HEK293 (cell line): ENCODE measurements around the gene GMEB2.

ENCODE experiments used
- SALL2 ChIP-seq: fragments of 450-650 bp; formaldehyde crosslinking; IDR thresholded peaks from 2 replicates; pipeline ENCODE4 v1.5.0; 2017; ENCODE audit warnings: missing biosample characterization, mild to moderate bottlenecking, missing genetic modification characterization, borderline replicate concordance
- ZBTB26 ChIP-seq: fragments of 450-650 bp; formaldehyde crosslinking; optimal IDR thresholded peaks from 2 replicates; pipeline ENCODE3; 2016; ENCODE audit warnings: missing biosample characterization, mild to moderate bottlenecking, missing genetic modification characterization
- ZNF114 ChIP-seq: fragments of 450-650 bp; formaldehyde crosslinking; IDR thresholded peaks from 2 replicates; pipeline ENCODE4 v1.5.0; 2017; ENCODE audit warnings: missing biosample characterization, missing genetic modification characterization
- ZNF174 ChIP-seq: fragments of 450-650 bp; formaldehyde crosslinking; IDR thresholded peaks from 2 replicates; pipeline ENCODE4 v1.5.0; 2017; ENCODE audit warnings: missing biosample characterization, mild to moderate bottlenecking, missing genetic modification characterization
- ZNF785 ChIP-seq: fragments of 450-650 bp; formaldehyde crosslinking; IDR thresholded peaks from 2 replicates; pipeline ENCODE4 v1.5.1; 2016; ENCODE audit warnings: missing biosample characterization, missing genetic modification characterization
- ZNF837 ChIP-seq: fragments of 450-650 bp; formaldehyde crosslinking; IDR thresholded peaks from 2 replicates; pipeline ENCODE4 v1.5.1; 2016; ENCODE audit warnings: missing biosample characterization, missing genetic modification characterization
- TF ChIP-seq, protein P1 (sequence below): fragments of 450-650 bp; formaldehyde crosslinking; IDR thresholded peaks from 2 replicates; pipeline ENCODE4 v1.5.1; 2016; ENCODE audit warnings: missing biosample characterization, missing genetic modification characterization
- TF ChIP-seq, protein P2 (sequence below): fragments of 450-650 bp; formaldehyde crosslinking; conservative IDR thresholded peaks from 2 replicates; pipeline ENCODE4 v1.5.1; 2016; ENCODE audit warnings: low read depth, missing biosample characterization, missing genetic modification characterization
- TF ChIP-seq, protein P3 (sequence below): fragments of 450-650 bp; formaldehyde crosslinking; IDR thresholded peaks from 2 replicates; pipeline ENCODE4 v1.5.1; 2016; ENCODE audit warnings: missing biosample characterization, missing genetic modification characterization

GRCh38 chr20:63594043-63594561 lies 32.8 kb downstream of the GMEB2 start:
- no peak for TF ChIP-seq ZNF837 (tag by site-specific recombination)
- no peak for TF ChIP-seq SALL2 (tag by site-specific recombination)
- TF ChIP-seq ZNF114: no peak
- TF ChIP-seq ZBTB26 (tag by site-specific recombination): no peak
- TF ChIP-seq, protein P1, sequence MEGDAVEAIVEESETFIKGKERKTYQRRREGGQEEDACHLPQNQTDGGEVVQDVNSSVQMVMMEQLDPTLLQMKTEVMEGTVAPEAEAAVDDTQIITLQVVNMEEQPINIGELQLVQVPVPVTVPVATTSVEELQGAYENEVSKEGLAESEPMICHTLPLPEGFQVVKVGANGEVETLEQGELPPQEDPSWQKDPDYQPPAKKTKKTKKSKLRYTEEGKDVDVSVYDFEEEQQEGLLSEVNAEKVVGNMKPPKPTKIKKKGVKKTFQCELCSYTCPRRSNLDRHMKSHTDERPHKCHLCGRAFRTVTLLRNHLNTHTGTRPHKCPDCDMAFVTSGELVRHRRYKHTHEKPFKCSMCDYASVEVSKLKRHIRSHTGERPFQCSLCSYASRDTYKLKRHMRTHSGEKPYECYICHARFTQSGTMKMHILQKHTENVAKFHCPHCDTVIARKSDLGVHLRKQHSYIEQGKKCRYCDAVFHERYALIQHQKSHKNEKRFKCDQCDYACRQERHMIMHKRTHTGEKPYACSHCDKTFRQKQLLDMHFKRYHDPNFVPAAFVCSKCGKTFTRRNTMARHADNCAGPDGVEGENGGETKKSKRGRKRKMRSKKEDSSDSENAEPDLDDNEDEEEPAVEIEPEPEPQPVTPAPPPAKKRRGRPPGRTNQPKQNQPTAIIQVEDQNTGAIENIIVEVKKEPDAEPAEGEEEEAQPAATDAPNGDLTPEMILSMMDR: no peak
- no peak for TF ChIP-seq ZNF785 (tag by site-specific recombination)
- no peak for TF ChIP-seq ZNF174
- TF ChIP-seq, protein P2, sequence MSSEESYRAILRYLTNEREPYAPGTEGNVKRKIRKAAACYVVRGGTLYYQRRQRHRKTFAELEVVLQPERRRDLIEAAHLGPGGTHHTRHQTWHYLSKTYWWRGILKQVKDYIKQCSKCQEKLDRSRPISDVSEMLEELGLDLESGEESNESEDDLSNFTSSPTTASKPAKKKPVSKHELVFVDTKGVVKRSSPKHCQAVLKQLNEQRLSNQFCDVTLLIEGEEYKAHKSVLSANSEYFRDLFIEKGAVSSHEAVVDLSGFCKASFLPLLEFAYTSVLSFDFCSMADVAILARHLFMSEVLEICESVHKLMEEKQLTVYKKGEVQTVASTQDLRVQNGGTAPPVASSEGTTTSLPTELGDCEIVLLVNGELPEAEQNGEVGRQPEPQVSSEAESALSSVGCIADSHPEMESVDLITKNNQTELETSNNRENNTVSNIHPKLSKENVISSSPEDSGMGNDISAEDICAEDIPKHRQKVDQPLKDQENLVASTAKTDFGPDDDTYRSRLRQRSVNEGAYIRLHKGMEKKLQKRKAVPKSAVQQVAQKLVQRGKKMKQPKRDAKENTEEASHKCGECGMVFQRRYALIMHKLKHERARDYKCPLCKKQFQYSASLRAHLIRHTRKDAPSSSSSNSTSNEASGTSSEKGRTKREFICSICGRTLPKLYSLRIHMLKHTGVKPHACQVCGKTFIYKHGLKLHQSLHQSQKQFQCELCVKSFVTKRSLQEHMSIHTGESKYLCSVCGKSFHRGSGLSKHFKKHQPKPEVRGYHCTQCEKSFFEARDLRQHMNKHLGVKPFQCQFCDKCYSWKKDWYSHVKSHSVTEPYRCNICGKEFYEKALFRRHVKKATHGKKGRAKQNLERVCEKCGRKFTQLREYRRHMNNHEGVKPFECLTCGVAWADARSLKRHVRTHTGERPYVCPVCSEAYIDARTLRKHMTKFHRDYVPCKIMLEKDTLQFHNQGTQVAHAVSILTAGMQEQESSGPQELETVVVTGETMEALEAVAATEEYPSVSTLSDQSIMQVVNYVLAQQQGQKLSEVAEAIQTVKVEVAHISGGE: no peak
- TF ChIP-seq, protein P3, sequence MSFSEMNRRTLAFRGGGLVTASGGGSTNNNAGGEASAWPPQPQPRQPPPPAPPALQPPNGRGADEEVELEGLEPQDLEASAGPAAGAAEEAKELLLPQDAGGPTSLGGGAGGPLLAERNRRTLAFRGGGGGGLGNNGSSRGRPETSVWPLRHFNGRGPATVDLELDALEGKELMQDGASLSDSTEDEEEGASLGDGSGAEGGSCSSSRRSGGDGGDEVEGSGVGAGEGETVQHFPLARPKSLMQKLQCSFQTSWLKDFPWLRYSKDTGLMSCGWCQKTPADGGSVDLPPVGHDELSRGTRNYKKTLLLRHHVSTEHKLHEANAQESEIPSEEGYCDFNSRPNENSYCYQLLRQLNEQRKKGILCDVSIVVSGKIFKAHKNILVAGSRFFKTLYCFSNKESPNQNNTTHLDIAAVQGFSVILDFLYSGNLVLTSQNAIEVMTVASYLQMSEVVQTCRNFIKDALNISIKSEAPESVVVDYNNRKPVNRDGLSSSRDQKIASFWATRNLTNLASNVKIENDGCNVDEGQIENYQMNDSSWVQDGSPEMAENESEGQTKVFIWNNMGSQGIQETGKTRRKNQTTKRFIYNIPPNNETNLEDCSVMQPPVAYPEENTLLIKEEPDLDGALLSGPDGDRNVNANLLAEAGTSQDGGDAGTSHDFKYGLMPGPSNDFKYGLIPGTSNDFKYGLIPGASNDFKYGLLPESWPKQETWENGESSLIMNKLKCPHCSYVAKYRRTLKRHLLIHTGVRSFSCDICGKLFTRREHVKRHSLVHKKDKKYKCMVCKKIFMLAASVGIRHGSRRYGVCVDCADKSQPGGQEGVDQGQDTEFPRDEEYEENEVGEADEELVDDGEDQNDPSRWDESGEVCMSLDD (tag by site-specific recombination): no peak
